Measurements from ENCODE around the gene HECA. TPM values are rescaled to one million over a fixed set of nuclear protein-coding genes. Genes with fewer than 3 reads are reported as not detected.
"Not testable (repeated sequence)": the region's sequence is repeated elsewhere in the genome, so short reads cannot be mapped to it uniquely, and the experiment has no call there.

The HECA gene
- total RNA-seq, 4 donors from 2014 or later: 11.3 to 38.4 (median 25.7) TPM

GRCh38 chr6:139153855-139154254 lies 19.0 kb downstream of the HECA start:
- Histone ChIP-seq H3K27me3 (no peaks in the 10 kb centered on the region), H3K27ac (no peak overlapping the region), H3K4me3 (no peak overlapping the region), H3K36me3 (no peaks in the 10 kb centered on the region), H3K4me1 (peaks cover 9 to 10% of the 10 kb centered on the region in 2 donors), H3K9me3 (no peaks in the 10 kb centered on the region)
- intact Hi-C loops (cut with DNase I; ENCODE audit: low total_unique reads): no loop called here
- no peak for DNase-seq
- TF ChIP-seq CTCF (IDR thresholded peaks at IDR 0.05) (no peak), POLR2A (IDR thresholded peaks at IDR 0.05) (no peak)

GRCh38 chr6:139154881-139155547 lies 20.1 kb downstream of the HECA start:
- TF ChIP-seq CTCF (IDR thresholded peaks at IDR 0.05) (no peak), POLR2A (IDR thresholded peaks at IDR 0.05) (no peak)
- H3K4me3 ChIP-seq: no peak overlapping the region
- H3K9me3 ChIP-seq: no peaks in the 10 kb centered on the region
- no peaks in the 10 kb centered on the region for H3K27me3 ChIP-seq
- no peak overlapping the region for H3K27ac ChIP-seq
- no peak for DNase-seq
- intact Hi-C loops (cut with DNase I; ENCODE audit: low total_unique reads): no loop called here
- H3K4me1 ChIP-seq: peaks cover 0 to 10% of the 10 kb centered on the region in 2 donors
- no peaks in the 10 kb centered on the region for H3K36me3 ChIP-seq

- no peak for TF ChIP-seq POLR2A (IDR thresholded peaks at IDR 0.05)
- TF ChIP-seq CTCF (IDR thresholded peaks at IDR 0.05): no peak
- Histone ChIP-seq H3K36me3 (no peaks in the 10 kb centered on the region), H3K27ac (no peak overlapping the region), H3K4me3 (no peak overlapping the region), H3K9me3 (no peaks in the 10 kb centered on the region), H3K27me3 (no peaks in the 10 kb centered on the region), H3K4me1 (peaks cover 0 to 10% of the 10 kb centered on the region in 2 donors)
- no peak for DNase-seq
- intact Hi-C loops (cut with DNase I; ENCODE audit: low total_unique reads): no loop called here
Measured at GRCh38 chr6:139156102-139156501, 21.2 kb downstream of the HECA start.

- intact Hi-C loops (cut with DNase I; ENCODE audit: low total_unique reads): no loop called here
- Histone ChIP-seq H3K4me1 (peaks cover 0 to 10% of the 10 kb centered on the region in 2 donors), H3K9me3 (no peaks in the 10 kb centered on the region)
Measured at GRCh38 chr6:139156551-139156950, 21.7 kb downstream of the HECA start.

GRCh38 chr6:139157086-139157485 lies 22.2 kb downstream of the HECA start:
- H3K9me3 ChIP-seq; H3K4me3 ChIP-seq; H3K27ac ChIP-seq; DNase-seq; intact Hi-C loops (cut with DNase I; ENCODE audit: low total_unique reads); H3K36me3 ChIP-seq; H3K27me3 ChIP-seq: not testable (repeated sequence)
- peaks cover 0 to 10% of the 10 kb centered on the region in 2 donors for H3K4me1 ChIP-seq

More at GRCh38 chr6:139156551-139156950, 21.7 kb downstream of the HECA start:
- Histone ChIP-seq H3K36me3 (no peaks in the 10 kb centered on the region), H3K27me3 (no peaks in the 10 kb centered on the region), H3K4me3 (no peak overlapping the region), H3K27ac (no peak overlapping the region)
- DNase-seq: no peak
- TF ChIP-seq POLR2A (IDR thresholded peaks at IDR 0.05) (no peak), CTCF (IDR thresholded peaks at IDR 0.05) (no peak)
